Esophagus squamous epithelium (tissue), 5 donors: Measurements from ENCODE around the gene MRGPRX4. TPM values are rescaled to one million over a fixed set of nuclear protein-coding genes. Genes with fewer than 3 reads are reported as not detected.

Experiments used
- DNase-seq: peaks from one replicate; lab custom pipeline; 2025; lab: John Stamatoyannopoulos, UW
- H3K27ac ChIP-seq, 4 donors: fragments of 200-600 bp; sonication (generic); one replicate each; pipeline ENCODE4 v1.5.1; 2016 to 2019; ENCODE audit warnings: mild to moderate bottlenecking in 1 of 4
- H3K27me3 ChIP-seq, 4 donors: fragments of 200-600 bp; sonication (generic); 1 replicate in 3 of 4; 2 replicates in 1 of 4; pipeline versions ENCODE4 v1.5.1 to v1.6.0; 2017 to 2021; ENCODE audit warnings: antibody characterized with exemption in 1 of 4
- H3K36me3 ChIP-seq, 3 donors: fragments of 200-600 bp; sonication (generic); one replicate each; pipeline ENCODE4 v1.5.1; 2016 to 2019
- H3K4me1 ChIP-seq, 3 donors: fragments of 200-600 bp; sonication (generic); one replicate each; pipeline ENCODE4 v1.5.1; 2017 to 2019
- H3K4me3 ChIP-seq, 4 donors: fragments of 200-600 bp; sonication (generic); 1 replicate in 3 of 4; 2 replicates in 1 of 4; pipeline ENCODE4 v1.5.1; 2016 to 2019; ENCODE audit warnings: mild to moderate bottlenecking in 2 of 4, moderate library complexity in 1 of 4
- H3K9me3 ChIP-seq, 3 donors: fragments of 200-600 bp; sonication (generic); one replicate each; pipeline ENCODE4 v1.5.1; 2016 to 2019
- CTCF ChIP-seq, 6 experiments: fragments of 450-650 bp in 4 of 6; fragments of 200-600 bp in 2 of 6; sonication (generic) in 2 of 6; IDR thresholded peaks; one replicate each; pipeline ENCODE4 v1.5.1; 2016 to 2019; ENCODE audit warnings: antibody characterized with exemption in 6 of 6, mild to moderate bottlenecking in 4 of 6, moderate library complexity in 4 of 6
- POLR2A ChIP-seq, 4 donors: fragments of 450-650 bp; IDR thresholded peaks; one replicate each; pipeline ENCODE4 v1.6.1; 2017; ENCODE audit warnings: antibody characterized with exemption in 4 of 4, mild to moderate bottlenecking in 4 of 4, moderate library complexity in 3 of 4
- WGBS, 2 donors: methylation state at CpG; one replicate each; pipeline ENCODE4 v1.1.5; 2018; 5-methylcytosine and 5-hydroxymethylcytosine counted together
- intact Hi-C: fragments of 100-400 bp; cut with DNase I; formaldehyde crosslinking; loops from one replicate; pipeline ENCODE4 v1.15.0; 2022
- total RNA-seq, 4 donors: library from RNA; depleted of rRNA; stranded (reverse); fragments of >200 nt; gene quantifications; one replicate each; pipeline ENCODE4 v1.1.0, GENCODE V29; 2016
- donor health status: DM: yes; HTN: yes; CAD: no.

MRGPRX4 gene
- total RNA-seq, 4 donors from 2014 or later, result not detected

DNA sequence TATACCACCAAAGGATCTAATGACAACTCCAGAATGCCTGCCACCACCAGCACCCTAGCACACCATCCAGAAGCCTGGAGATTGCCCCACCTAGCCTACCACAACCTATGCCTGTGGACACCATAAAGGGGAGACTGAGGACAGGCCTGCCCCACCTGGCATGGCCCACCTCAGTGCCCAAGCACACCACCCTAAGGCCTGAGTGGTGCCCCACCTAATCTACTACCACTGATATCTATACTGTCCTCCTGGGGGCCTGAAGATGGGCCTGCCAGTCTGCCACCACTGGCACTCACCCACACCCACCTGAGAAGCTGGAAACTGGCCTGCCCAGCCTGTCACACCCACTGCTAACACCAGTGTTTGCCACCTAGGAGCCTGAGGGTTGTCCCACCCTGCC lies 32.1 kb downstream of the MRGPRX4 start:
- DNase-seq, result no peak
- H3K27me3 ChIP-seq, result peaks cover 0 to 41% (median 0%) of the 10 kb centered on the region in 4 donors
- H3K4me1 ChIP-seq, result no peaks in the 10 kb centered on the region
- TF ChIP-seq POLR2A (IDR thresholded peaks at IDR 0.05), result no peak
- no peak for TF ChIP-seq CTCF (IDR thresholded peaks at IDR 0.05)
- no peak overlapping the region for H3K27ac ChIP-seq
- intact Hi-C loops, result no loop called here
- H3K9me3 ChIP-seq, result no peaks in the 10 kb centered on the region
- H3K4me3 ChIP-seq, result no peak overlapping the region
- H3K36me3 ChIP-seq, result no peaks in the 10 kb centered on the region

GRCh38 chr11:18209058-18209457 lies 36.4 kb downstream of the MRGPRX4 start:
- H3K36me3 ChIP-seq, result no peaks in the 10 kb centered on the region
- WGBS, 2 donors, result 30 to 36% methylated on average over 20 of the region's 33 CpGs
- H3K4me3 ChIP-seq, result no peak overlapping the region
- no peaks in the 10 kb centered on the region for H3K9me3 ChIP-seq
- TF ChIP-seq POLR2A (IDR thresholded peaks at IDR 0.05) (no peak), CTCF (IDR thresholded peaks at IDR 0.05) (no peak)
- no peak overlapping the region for H3K27ac ChIP-seq
- H3K27me3 ChIP-seq, result peaks cover 0 to 47% (median 0%) of the 10 kb centered on the region in 4 donors
- no peak for DNase-seq
- intact Hi-C loops, result no loop called here
- H3K4me1 ChIP-seq, result no peaks in the 10 kb centered on the region

- no peak for DNase-seq
- intact Hi-C loops, result no loop called here
- no peaks in the 10 kb centered on the region for H3K27me3 ChIP-seq
- TF ChIP-seq POLR2A (IDR thresholded peaks at IDR 0.05), result no peak
- no peak for TF ChIP-seq CTCF (IDR thresholded peaks at IDR 0.05)
- H3K9me3 ChIP-seq, result no peaks in the 10 kb centered on the region
- H3K36me3 ChIP-seq, result no peaks in the 10 kb centered on the region
- 80 to 100% methylated on average over 1 of the region's 5 CpGs for WGBS, 2 donors
- H3K4me1 ChIP-seq, result no peaks in the 10 kb centered on the region
- no peak overlapping the region for H3K27ac ChIP-seq
- no peak overlapping the region for H3K4me3 ChIP-seq
Observed at GRCh38 chr11:18221274-18221876, 48.7 kb downstream of the MRGPRX4 start.

DNA sequence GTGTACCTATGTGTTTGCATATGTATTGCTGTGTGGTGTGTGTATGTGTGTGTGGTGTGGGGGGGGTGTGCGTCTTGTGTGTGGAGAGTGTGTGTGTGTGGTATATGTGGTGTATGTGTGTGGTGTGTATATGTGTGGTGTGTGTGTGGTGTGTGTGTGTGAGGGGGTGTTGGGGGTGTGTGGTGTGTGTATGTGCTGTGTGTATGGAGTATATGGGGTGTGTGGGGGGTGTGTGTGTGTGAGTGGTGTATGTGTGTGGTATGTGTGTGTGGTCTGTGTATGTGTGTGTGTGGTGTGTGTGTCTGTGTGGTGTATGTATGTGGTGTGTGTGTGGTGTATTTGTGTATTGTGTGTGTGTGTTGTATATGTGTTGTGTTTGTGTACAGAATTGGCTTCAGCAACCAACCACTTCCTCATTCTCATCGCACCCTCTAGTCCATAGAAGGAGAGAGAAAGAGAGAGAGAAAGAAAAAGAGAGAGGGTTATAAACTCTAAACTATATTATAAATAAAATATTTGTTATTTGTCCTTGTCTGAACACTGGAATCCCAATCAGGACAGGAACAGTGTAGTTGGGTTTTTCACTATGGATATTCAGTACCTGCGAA lies 50.3 kb downstream of the MRGPRX4 start:
- TF ChIP-seq POLR2A (IDR thresholded peaks at IDR 0.05) (no peak), CTCF (IDR thresholded peaks at IDR 0.05) (no peak)
- WGBS, 2 donors, result 91 to 93% methylated on average over 3 of the region's 3 CpGs
- H3K27ac ChIP-seq, result no peak overlapping the region

More for the DNA sequence above, 50.3 kb downstream of the MRGPRX4 start:
- no peaks in the 10 kb centered on the region for H3K36me3 ChIP-seq
- intact Hi-C loops, result no loop called here
- no peaks in the 10 kb centered on the region for H3K9me3 ChIP-seq
- H3K4me1 ChIP-seq, result no peaks in the 10 kb centered on the region
- DNase-seq, result no peak
- H3K27me3 ChIP-seq, result no peaks in the 10 kb centered on the region
- H3K4me3 ChIP-seq, result no peak overlapping the region

Other genes with a start within 250 kb of the MRGPRX4 start
- 10 to 100 TPM in 3 of 4 donors, 1 to 10 TPM in 1; 4.2 to 35.7 (median 13.4) TPM for gene SERGEF, start 159.8 kb upstream of the MRGPRX4 start, total RNA-seq
- under 1 TPM; 0.06 to 0.38 (median 0.15) TPM for gene TPH1, start 126.6 kb upstream of the MRGPRX4 start, total RNA-seq
- gene SAAL1, start 66.8 kb upstream of the MRGPRX4 start, total RNA-seq, result 10 to 100 TPM in 3 of 4 donors, 1 to 10 TPM in 1; 9.6 to 13.0 (median 12.8) TPM
- gene MRGPRX3, start 40.3 kb upstream of the MRGPRX4 start, total RNA-seq, result under 1 TPM in 2 of 4 donors, not detected in 2; 0.29 to 0.44 TPM
- gene SAA4, start 64.0 kb downstream of the MRGPRX4 start, total RNA-seq, result 1 to 10 TPM in 1 of 4 donors, not detected in 3; 1.3 TPM
- 10 to 100 TPM in 2 of 4 donors, 1 to 10 TPM in 1, not detected in 1; 5.4 to 79.8 (median 12.9) TPM for gene SAA2, start 75.8 kb downstream of the MRGPRX4 start, total RNA-seq
- 100 to 1,000 TPM in 1 of 4 donors, 10 to 100 TPM in 2, 1 to 10 TPM in 1; 2.3 to 207 (median 22.6) TPM for gene SAA1, start 93.4 kb downstream of the MRGPRX4 start, total RNA-seq
- gene HPS5, start 149.3 kb downstream of the MRGPRX4 start, total RNA-seq, result 10 to 100 TPM; 10.8 to 21.2 (median 15.5) TPM
- 10 to 100 TPM; 33.5 to 77.4 (median 54.8) TPM for gene GTF2H1, start 149.7 kb downstream of the MRGPRX4 start, total RNA-seq
- 1,000 to 10,000 TPM in 1 of 4 donors, 100 to 1,000 TPM in 3; 515 to 1,072 (median 673) TPM for gene LDHA, start 221.7 kb downstream of the MRGPRX4 start, total RNA-seq
- not detected for gene LDHC, start 239.5 kb downstream of the MRGPRX4 start, total RNA-seq